Urothelium cell line (cell line): Measurements from ENCODE around the gene RHEB.

Experiments used
- DNase-seq: peaks from one replicate; pipeline ENCODE4 v3.0.0; 2011; ENCODE audit warnings: low spot score, mixed read lengths
- FAIRE-seq: peaks from 2 replicates; lab custom pipeline; 2011; peaks lifted over from hg19 to GRCh38; lab: Jason Lieb, UNC

The RHEB gene

GRCh38 chr7:151481650-151482505 lies 37.8 kb downstream of the RHEB start:
- FAIRE-seq (no peak), DNase-seq (no peak)

GRCh38 chr7:151477867-151478266 lies 41.8 kb downstream of the RHEB start:
- DNase-seq = no peak
- FAIRE-seq = no peak

GRCh38 chr7:151472644-151473380 lies 46.9 kb downstream of the RHEB start:
- no peak for DNase-seq
- FAIRE-seq = no peak

- no peak for DNase-seq
- FAIRE-seq = no peak
These were observed 49.0 kb downstream of the RHEB start for GRCh38 chr7:151470711-151471110.

GRCh38 chr7:151469281-151469680 lies 50.4 kb downstream of the RHEB start:
- no peak for FAIRE-seq
- DNase-seq = no peak

GRCh38 chr7:151468217-151469018 lies 51.3 kb downstream of the RHEB start:
- FAIRE-seq (no peak), DNase-seq (no peak)

- FAIRE-seq (no peak), DNase-seq (no peak)
These were observed 54.5 kb downstream of the RHEB start for GRCh38 chr7:151465169-151465568.

DNA sequence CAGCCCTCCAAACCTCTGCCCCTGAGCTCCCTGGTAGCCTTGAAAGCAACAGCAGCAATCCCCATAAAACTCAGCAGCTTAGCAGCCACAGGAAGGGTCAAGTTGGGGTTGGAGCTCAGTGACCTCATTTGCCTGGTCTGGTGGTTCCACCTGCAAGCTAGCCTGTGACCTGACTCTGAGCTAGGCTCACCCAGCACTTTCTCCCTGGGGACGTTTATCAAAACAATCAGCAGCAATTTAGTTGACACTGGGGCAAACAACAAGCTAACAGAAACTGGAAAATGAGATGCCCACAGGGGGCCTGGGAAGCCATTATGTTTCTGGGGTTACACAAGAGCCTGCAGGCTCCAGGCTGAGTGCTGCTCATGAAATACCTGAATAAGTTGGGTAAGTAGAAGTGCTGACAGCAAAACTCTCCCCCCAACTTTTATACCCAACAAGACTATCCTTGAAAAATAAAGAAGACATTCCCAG lies 57.4 kb downstream of the RHEB start:
- FAIRE-seq = no peak

DNA sequence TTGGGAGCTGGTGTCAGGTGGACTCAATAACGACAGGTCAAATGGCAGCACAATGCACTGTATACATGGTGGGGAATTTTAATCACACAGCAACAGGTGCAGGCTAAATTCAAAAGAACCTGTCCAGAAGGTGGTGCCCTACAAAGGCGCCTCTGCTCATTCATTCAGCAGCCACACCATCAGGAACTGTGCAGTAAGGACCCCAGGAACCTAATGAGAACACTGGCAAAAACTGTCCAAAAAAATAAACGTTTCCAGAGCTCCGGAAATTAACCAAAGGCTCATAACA lies 57.8 kb downstream of the RHEB start:
- DNase-seq (no peak), FAIRE-seq (no peak)

More for the DNA sequence above, 57.4 kb downstream of the RHEB start:
- DNase-seq = no peak

DNA sequence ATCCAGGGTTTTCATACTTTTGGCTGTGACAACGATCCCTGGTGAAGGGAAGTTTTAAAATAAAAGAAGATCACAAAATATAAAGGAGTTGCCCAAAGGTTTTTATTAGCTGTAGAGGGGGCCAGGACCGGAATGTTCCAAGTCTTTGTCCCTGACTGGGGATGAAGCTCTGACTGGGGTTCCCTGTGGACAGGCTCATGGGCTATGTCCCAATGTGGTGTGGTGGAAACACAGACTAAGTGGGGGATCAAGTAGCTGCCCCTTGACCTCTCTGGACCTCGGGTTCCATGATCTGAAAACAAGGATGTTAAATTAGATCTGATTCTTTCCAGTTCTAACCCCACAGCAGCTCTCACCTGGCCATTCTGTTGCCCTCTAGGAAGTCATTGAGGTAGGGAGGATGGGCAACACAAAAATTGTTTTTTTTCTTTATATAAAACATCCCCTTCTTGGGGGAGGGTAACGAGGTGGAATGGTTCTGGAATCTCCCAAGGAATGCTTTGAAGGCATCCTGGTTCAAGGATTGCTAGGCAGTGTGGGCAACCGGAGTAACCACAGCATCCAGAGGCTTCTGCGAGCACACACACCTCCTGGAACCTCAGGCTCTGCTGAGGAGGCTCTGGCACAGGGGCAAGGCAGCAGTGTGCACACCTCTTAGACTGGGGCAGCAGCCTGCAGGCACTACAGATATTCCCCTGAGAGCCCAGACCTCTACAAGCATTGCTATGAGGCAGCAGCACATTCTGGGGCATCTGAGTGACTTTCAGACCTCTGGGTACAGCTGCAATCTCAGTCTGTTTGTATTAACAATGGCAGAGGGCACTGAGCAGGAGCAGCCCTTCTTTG lies 58.4 kb downstream of the RHEB start:
- FAIRE-seq (no peak), DNase-seq (no peak)

DNA sequence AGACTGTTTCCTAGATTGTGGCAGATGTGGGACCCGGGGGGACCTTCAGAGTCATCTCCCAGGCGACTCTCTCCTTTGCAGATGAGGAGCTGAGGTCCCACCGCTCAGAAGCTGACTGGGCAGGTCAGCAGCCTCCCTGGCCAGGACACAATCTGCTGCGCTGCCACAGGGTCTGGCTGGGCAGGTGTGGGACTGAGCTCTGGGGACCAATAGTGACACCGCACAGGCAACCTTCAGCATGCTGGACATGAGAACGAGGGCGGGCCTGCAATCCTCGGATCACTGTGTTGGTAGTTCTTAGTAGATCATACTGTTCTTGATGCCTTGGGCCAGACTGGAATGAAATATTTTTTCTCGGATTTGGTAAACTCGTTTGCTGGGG lies 59.2 kb downstream of the RHEB start:
- no peak for FAIRE-seq
- DNase-seq = no peak

DNA sequence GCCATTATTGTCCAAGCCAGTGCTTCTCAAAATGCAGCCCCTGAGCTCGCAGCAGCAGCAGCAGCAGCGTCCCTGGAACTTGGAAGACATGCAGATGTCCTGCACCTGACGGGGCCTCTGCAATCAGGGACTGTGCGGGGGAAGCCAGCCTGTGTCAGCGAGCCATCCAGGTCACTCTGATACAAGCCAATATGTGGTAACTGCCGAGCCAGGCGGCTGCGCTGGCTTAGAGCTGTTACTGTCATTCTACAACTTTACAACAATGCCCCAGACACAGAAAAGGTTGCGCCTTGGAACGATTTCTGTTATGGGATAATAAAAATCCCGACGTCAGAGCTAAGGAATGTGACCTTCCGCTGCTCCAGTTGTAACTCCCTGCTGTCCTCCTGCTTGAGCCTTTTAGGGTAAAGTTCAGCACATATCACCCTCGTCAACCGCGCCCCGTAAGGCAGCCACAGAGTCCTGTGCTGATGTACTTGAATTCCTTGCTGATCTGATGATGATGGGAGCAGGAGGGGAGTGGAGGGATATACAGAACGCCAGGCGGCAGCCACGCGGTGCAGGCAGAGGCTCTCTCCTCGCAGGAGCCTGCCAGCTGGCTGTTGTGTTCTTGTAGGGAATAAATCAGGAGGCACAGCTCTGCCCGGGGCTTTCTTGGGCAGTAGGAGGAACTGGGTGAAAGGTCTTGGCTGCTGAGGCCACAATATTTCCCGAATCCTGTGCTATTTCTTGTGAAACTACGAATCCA lies 59.8 kb downstream of the RHEB start:
- peak; percentile 35 for DNase-seq

GRCh38 chr7:151457534-151457933 lies 62.2 kb downstream of the RHEB start:
- FAIRE-seq (no peak), DNase-seq (no peak)

More for the DNA sequence above, 59.8 kb downstream of the RHEB start:
- FAIRE-seq = no peak

GRCh38 chr7:151456782-151457181 lies 62.9 kb downstream of the RHEB start:
- FAIRE-seq (no peak), DNase-seq (no peak)

DNA sequence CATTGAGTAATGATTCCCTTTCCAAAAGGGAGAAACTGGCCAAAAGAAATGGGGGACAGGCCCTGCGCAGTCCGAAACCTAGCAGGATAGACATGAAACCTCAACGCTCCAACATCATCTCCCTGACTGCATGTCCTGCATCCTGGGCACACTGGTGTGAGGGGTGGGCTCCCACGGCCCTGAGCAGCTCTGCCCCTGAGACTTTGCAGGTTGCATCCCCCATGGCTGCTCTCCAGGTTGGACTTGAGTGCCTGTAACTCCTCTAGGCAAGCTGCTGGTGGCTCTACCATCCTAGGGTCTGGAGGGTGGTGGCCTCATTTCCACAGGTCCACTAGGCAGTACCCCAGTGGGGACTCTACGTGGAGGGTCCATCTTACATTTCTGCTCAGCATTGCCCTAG lies 63.4 kb downstream of the RHEB start:
- FAIRE-seq (no peak), DNase-seq (no peak)

DNA sequence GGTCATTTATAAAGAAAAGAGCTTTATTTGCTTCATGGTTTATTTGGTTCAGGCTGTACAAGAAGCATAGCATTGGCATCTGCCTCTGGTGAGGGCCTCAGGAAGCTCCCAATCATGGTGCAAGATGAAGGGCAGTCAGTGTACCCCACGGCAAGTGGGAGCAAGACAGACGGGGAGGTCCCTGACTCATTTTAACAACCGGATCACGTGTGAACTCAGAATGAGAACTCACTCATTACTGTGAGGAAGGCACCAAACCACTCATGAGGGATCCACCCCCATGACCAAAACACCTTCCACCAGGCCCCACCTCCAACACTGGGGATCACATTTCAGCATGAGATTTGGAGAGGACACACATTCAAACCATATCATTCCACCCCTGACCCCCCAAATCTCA lies 64.0 kb downstream of the RHEB start:
- FAIRE-seq = no peak
- no peak for DNase-seq

DNA sequence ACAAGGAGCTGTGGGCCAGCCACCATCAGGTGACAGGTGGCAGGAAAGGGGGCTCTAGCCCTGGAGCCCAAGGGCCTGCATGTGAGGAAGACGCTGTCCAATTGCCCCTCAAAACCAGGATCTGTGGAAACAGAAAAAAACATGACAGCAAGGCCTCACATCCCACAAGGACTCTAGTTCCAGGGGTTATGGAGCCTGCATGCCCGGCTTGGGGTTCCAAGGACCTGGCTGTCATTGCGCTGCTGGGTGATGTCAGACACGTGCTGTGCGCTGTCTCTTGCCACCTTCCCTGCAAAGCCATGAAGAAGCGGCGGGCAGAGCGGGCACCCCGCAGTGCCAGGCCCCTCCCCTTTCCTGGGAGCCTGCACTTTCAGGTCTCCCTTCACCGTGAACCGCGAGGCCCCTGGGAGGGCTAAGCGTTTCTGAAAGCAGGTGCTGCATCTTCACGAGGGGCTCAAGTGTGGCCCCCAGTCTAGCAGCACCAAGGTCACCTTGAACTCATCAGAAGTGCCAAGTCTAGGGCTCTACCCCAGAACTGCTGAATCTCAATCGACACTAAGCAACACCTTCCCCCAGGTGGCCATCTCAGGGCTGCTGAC lies 64.7 kb downstream of the RHEB start:
- DNase-seq (no peak), FAIRE-seq (no peak)

GRCh38 chr7:151454305-151454704 lies 65.4 kb downstream of the RHEB start:
- DNase-seq (no peak), FAIRE-seq (no peak)

- DNase-seq (no peak), FAIRE-seq (no peak)
These were observed 66.3 kb downstream of the RHEB start for GRCh38 chr7:151453326-151453791.
